Right lobe of liver (tissue), 6 donors: ENCODE data around the gene TRIM58. TPM values are rescaled to one million over a fixed set of nuclear protein-coding genes. Genes with fewer than 3 reads are reported as not detected.

Experiments
- ATAC-seq, 4 donors: fragments of 200-7000 bp; cut with Tn5 transposase; one replicate each; pipeline ENCODE4 v1.9.1; 2020; ENCODE audit warnings: mild to moderate bottlenecking in 4 of 4, moderate library complexity in 4 of 4
- DNase-seq, 3 donors: peaks; one replicate each; pipeline ENCODE4 v3.0.0-alpha.2; 2020
- H3K27ac ChIP-seq, 3 donors: fragments of 200-600 bp; one replicate each; pipeline ENCODE4 v1.8.0; 2022
- H3K27me3 ChIP-seq, 2 donors: fragments of 200-600 bp; one replicate each; pipeline ENCODE4 v1.8.0; 2022
- H3K36me3 ChIP-seq, 4 donors: fragments of 200-600 bp; sonication (generic) in 1 of 4; one replicate each; pipeline versions ENCODE4 v1.5.1 to v1.8.0; 2017 to 2022; ENCODE audit warnings: control low read depth in 1 of 4
- H3K4me1 ChIP-seq, 4 donors: fragments of 200-600 bp; sonication (generic) in 1 of 4; one replicate each; pipeline versions ENCODE4 v1.5.1 to v1.8.0; 2017 to 2022; ENCODE audit warnings: control low read depth in 1 of 4
- H3K4me3 ChIP-seq, 3 donors: fragments of 200-600 bp; one replicate each; pipeline ENCODE4 v1.8.0; 2022
- H3K9me3 ChIP-seq, 4 donors: fragments of 200-600 bp; sonication (generic) in 1 of 4; one replicate each; pipeline versions ENCODE4 v1.5.1 to v1.8.0; 2017 to 2022; ENCODE audit warnings: control low read depth in 1 of 4
- CTCF ChIP-seq, 4 donors: fragments of 200-600 bp in 3 of 4; fragments of 450-650 bp in 1 of 4; IDR thresholded peaks; one replicate each; pipeline versions ENCODE4 v1.5.1 to v1.8.0; 2016 to 2022; ENCODE audit warnings: antibody characterized with exemption in 4 of 4, mild to moderate bottlenecking in 2 of 4
- POLR2A ChIP-seq: fragments of 450-650 bp; IDR thresholded peaks from one replicate; pipeline ENCODE4 v1.6.1; 2017; ENCODE audit warnings: antibody characterized with exemption, mild to moderate bottlenecking
- WGBS: methylation state at CpG from one replicate; pipeline ENCODE4 v1.1.6; 2018; ENCODE audit warnings: low coverage, low lambda C conversion rate; ENCODE audit not compliant: insufficient coverage; ENCODE audit errors: missing lambda C conversion rate; 5-methylcytosine and 5-hydroxymethylcytosine counted together
- intact Hi-C, 2 donors: fragments of 100-400 bp; cut with DNase I; formaldehyde crosslinking; loops; one replicate each; pipeline versions ENCODE4 v1.11.2 to v1.14.1; 2022
- long read RNA-seq: library from polyadenylated mRNA; unstranded; transcript quantifications from one replicate; pipeline ENCODE4 v2.0.0, GENCODE V29; 2019
- total RNA-seq, 6 experiments: library from RNA; depleted of rRNA in 2 of 6; stranded (reverse); fragments of >200 nt in 2 of 6; fragmentation: NEBNext Ultra II Directional in 3 of 6; extraction: Animal tissue kit (Norgen Biotek cat#: 25700) in 3 of 6; gene quantifications; one replicate each; pipeline versions ENCODE4 v1.1.0 to v1.2.4, GENCODE V29; 2016 to 2023
- donor health status: DM: no; HTN: yes; CAD: no.
- donor health status: DM: no; HTN: no; CAD: no.
- donor health status: DM: no; HTN: no; CAD: no.
- donor health status: DM: no; HTN: yes; CAD: no.
- donor health status: DM: no; HTN: yes; CAD: no.

The TRIM58 gene
- 1 to 10 TPM in 3 of 6 experiments, under 1 TPM in 2, not detected in 1; 0.29 to 5.5 (median 2.1) TPM for total RNA-seq
- long read RNA-seq = 0 reads

GRCh38 chr1:247857069-247857984, at the start of gene TRIM58:
Gene TRIM58 (plus strand): TSS chr1:247857187. CDS start chr1:247857247, 60 bp downstream.
- no peaks in the 10 kb centered on the region for H3K27me3 ChIP-seq
- no peaks in the 10 kb centered on the region for H3K4me1 ChIP-seq
- no peak within 1 kb of the TSS for H3K27ac ChIP-seq
- peak within 1 kb of the TSS in 2 of 3 donors; percentile 22 to 42 for H3K4me3 ChIP-seq
- ATAC-seq (peak; percentile 21 to 50 (median 34)), DNase-seq (peak in 1 of 3 donors; percentile 37)
- intact Hi-C loops = no loop called here
- H3K36me3 ChIP-seq = no peaks in the 10 kb centered on the region
- no peaks in the 10 kb centered on the region for H3K9me3 ChIP-seq
- 4% methylated on average over 30 of the region's 109 CpGs for WGBS
- no peak for TF ChIP-seq POLR2A
- peak in 1 of 4 donors; percentile 41 for TF ChIP-seq CTCF (IDR thresholded peaks at IDR 0.05)

GRCh38 chr1:247812637-247813036, 44.4 kb upstream of the TRIM58 start:
- TF ChIP-seq POLR2A = no peak
- TF ChIP-seq CTCF (IDR thresholded peaks at IDR 0.05) = no peak
- intact Hi-C loops = no loop called here
- DNase-seq (no peak), ATAC-seq (no peak)
- Histone ChIP-seq H3K27ac (no peak overlapping the region), H3K27me3 (no peaks in the 10 kb centered on the region), H3K36me3 (no peaks in the 10 kb centered on the region), H3K4me3 (no peak overlapping the region), H3K9me3 (no peaks in the 10 kb centered on the region), H3K4me1 (no peaks in the 10 kb centered on the region)
- WGBS = 37% methylated on average over 2 of the region's 2 CpGs

- TF ChIP-seq POLR2A (no peak), CTCF (IDR thresholded peaks at IDR 0.05) (no peak)
- ATAC-seq = no peak
- no peaks in the 10 kb centered on the region for H3K4me1 ChIP-seq
- no peaks in the 10 kb centered on the region for H3K36me3 ChIP-seq
- WGBS = 20% methylated on average over 1 of the region's 2 CpGs
- intact Hi-C loops = no loop called here
- H3K27ac ChIP-seq = no peak overlapping the region
- DNase-seq = no peak
- no peaks in the 10 kb centered on the region for H3K9me3 ChIP-seq
- H3K27me3 ChIP-seq = no peaks in the 10 kb centered on the region
- no peak overlapping the region for H3K4me3 ChIP-seq
These were observed 34.9 kb upstream of the TRIM58 start for GRCh38 chr1:247822060-247822459.

GRCh38 chr1:247824023-247824422, 33.0 kb upstream of the TRIM58 start, which contains the start of gene OR14A16:
Gene OR14A16 (minus strand): TSS chr1:247824119. CDS start chr1:247815729, 8,390 bp downstream.
- 39% methylated on average over 4 of the region's 6 CpGs for WGBS
- no peak within 1 kb of the TSS for H3K27ac ChIP-seq
- intact Hi-C loops = no loop called here
- TF ChIP-seq CTCF (IDR thresholded peaks at IDR 0.05) = no peak
- TF ChIP-seq POLR2A = no peak
- H3K4me3 ChIP-seq = no peak within 1 kb of the TSS
- H3K27me3 ChIP-seq = no peaks in the 10 kb centered on the region
- DNase-seq (no peak), ATAC-seq (no peak)
- no peaks in the 10 kb centered on the region for H3K4me1 ChIP-seq
- no peaks in the 10 kb centered on the region for H3K9me3 ChIP-seq
- no peaks in the 10 kb centered on the region for H3K36me3 ChIP-seq
